HG03060 (cell line): ENCODE measurements around the gene PIGO.

Experiments
- ATAC-seq: cut with Tn5 transposase; IDR thresholded peaks from one replicate; pipeline ENCODE4 v1.9.1; 2021; ENCODE audit warnings: low read depth, moderate number of reproducible peaks; ENCODE audit not compliant: unreplicated experiment

Gene PIGO

DNA sequence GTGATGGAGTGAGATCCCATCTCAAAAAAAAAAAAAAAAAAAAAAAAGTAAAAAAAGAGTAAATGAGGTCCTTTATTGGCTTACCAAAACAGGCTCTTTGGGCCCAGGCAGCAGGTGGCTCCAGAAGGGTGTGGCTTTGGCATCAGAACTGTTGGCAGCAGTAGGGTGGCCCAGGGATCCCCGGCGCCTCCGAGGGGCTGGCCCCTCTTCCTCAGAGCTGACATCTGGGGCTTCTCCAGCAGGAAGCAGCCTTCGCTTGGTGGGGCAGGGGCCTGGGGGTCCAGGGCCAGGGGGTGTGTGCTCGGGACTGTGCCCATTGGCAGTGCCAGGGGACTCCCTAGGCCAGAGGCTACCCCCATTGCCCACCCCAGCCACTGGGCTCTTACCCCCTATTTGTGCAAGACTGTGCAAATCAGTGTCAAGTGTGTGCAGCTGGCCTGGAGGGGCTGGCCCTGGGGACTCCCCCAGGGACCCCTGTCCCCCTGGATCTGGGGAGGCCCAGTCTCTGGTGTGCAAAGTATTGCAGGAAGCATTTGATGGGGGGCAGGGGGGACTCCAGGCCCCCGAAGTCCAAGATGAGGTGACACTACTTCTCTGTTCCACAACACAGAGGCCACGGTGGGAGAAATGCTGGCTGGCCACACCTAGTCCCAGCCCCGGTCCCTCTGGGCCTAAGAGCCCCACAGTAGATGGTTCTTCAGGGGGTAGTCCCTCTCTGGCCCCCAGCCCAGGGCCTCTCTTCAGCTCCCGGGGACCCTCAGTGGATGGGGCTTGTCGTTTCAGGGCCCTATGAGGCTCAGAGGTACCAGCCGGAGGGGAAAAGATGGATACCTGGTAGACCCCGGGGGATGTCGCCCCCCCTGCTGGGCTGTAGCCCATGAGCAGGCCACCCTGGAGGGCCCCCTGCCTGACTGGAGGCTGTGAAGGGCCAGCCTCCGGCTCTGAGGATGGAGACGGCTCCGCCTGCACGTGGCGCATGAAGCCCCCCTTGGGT is 11.2 kb upstream of the PIGO start:
- ATAC-seq, result no peak

DNA sequence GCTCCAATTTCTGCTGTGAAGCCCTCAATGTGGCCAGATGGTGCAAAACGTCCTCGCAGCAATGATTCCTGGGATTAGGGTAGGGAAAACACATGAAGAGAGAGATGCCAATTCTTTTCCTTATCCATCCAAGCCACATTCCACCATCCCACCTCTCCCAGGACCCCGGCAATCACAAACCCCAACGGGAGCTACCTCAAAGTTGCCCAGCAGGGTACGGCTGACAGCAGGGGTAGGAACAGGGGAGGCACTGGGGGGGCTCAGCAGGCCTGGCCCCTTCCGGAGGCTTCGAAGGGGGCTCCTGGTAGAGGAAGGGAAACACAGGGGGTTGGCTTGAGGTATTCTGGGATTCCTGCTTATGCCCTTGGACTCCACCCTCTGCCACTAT is 9.9 kb upstream of the PIGO start:
- ATAC-seq, result no peak

DNA sequence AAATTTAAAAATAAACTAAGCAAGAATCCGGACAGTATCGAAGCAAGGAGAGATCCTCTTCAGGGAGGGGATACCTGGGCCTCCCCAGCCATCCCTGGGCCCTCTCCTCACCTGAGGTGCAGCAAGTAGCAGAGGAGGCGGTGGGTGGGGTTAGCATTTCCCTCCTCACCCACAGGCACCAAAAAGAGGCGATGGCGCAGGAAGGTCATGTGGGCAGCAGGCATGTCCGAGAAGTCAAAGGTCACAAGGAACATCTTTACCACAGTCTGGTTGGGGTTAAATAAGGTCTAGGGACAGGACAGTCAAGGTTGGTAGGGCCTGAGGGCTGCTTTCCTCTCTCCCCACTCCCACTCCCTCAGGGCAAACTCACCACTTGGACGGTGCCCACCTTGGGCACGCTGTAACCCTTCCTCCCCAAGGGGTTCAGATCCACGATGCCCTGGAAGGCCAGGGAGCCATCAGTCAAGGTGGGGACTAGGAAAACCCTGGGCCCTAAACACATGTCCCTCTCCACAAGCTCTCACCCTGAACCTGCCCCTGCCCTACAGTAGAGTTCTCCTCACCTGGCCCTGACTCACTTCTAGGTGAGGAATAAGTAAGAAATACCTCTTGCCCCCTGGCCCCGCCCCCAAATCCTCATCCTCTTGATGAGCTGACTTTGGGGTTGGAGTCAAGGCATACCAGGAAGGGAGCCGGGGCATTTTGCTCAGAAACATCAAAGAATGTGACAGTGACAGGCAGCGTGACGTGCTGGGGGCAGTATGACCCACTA is 9.4 kb upstream of the PIGO start:
- ATAC-seq, result no peak

DNA sequence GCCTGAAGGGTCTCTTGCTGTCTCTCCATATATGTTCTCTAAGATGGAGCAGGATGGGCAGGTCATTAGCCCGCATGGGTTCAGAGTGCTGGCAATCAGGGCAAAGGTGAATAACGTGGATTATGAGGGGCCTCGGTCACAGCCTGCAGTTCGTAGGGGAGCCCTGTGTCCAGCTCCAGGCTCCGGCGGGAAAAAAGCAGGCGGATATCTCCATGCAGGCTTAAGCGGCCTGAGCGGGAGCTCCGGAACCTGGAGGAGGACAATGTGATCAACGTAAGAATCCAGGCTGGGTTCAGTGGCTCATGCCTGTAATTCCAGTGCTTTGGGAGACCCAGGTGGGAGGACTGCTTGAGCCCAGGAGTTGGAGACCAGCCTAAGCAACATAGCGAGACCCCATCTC is 8.7 kb upstream of the PIGO start:
- no peak for ATAC-seq

DNA sequence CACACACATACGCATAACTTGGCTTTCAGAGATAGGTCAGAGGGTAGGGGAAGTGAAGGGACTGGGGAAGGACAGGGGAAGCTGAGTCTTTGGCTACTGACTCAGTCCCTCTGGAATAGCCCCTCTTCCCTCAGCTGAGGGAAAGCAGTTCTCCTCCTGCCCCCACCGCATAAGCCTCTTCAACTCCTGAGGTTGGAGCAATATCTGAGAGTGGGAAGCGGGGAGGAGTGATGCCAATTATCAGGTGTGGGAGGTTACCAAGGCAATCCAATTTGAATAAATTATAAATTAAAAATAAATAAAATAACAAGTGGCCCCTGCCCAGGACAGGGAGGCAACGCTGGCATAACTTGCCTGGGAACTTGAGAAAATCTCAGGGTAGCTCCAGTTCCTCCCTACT is 8.2 kb upstream of the PIGO start:
- ATAC-seq, result no peak

DNA sequence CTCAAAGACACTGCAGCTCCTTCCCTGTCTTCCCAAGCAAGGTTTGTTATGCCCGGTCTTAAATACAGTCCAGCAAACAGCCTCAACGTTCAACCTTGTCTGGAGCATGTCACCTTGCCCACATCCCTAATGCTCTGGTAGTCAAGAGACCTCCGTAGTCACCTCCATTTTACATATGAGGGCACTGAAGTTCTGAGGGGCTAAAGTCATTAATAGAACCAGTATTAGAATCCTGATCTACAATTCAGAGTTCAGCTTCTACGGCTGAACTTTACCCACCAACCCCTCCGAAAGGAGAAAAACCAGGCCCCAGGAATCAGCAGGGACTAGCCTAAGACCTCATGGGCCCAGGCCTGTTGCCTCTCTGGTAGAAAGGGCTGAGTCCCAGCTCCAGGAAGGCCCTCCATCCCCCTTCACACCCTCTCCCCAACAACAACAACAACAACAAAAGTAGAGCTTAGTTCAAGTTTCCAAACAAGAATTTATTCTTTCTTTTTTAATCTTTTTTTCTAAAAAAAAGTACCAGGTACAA is 7.3 kb upstream of the PIGO start:
- no peak for ATAC-seq

DNA sequence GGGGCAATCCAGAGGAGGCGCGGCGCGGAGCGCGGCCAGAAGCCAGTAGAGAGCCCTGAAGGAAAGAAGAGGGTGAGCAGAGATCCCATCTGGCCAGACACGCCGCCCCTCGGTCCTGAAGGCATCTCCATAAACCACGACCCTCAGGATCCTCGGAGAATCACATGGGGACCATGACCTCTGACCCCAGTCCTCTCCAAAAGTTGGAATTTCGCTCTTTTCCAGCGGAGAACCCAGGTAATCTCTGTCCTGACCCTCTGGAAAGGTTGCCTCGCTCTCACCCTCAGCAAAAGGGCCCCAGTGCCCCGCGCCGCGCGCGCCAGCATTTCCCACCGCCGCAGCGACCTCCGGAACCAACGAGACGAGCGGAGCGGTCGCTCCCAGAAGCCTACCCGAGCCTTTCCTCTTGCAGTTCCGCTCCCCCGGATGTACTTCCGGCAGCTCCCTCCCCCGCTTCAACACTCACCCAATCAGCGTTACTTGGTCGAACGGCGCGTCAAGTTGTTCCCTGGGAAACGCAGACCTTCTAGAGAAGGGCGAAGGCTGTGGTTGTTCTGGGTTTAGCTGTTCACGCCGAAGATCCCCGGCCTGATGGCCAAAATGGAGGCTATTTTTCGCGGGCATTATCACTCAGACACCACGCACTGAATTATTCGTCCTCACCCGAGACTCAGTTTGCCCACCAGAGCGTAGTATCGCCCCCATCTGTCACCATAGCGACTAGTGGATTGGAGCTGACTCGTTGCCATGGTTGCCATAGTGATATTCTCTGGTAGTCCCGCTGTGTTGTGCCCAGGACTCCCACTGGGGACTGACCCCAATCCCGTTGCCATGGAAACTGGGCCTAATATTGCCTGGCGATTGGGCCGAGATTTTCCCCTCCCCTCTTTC is 6.6 kb upstream of the PIGO start, which contains the start of gene STOML2:
STOML2 (minus strand) TSS at position 363 of the 891 bp plus-strand sequence; CDS start at position 326, 37 bp downstream.
- ATAC-seq, result peak; percentile 81

DNA sequence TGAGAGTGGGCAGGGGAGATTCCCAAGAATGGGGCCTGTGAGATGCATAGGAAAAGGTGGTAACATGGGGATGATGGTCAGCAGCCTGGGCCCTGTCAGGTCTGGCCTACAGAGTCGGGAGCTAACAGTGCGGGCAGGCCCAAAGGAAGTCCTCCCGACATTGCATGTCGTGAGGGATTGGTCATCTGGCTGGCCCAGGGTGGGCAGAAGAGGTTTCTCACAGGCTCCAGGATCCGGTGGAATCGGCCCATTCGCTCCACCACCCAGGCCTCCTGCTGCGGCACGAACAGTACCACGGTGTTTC is 6.0 kb upstream of the PIGO start:
- ATAC-seq, result no peak

DNA sequence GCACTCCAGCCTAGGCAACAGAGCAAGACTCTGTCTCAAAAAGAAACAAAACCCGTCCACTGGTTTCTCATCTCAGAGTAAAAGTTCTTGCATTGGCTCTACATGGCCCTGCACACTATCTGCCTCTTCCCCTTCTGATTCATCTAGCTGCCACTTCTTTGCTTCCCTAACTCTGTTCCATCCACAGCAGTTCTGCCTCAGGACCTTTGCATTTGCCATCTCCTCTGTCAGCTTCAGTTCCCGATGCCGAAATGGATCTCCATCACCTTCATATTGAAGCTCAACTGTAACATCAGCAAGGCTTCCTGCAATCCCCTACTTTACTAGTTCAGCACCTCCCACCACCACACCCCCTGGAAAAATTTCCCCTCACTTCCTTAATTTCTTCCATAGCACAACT is 1.2 kb upstream of the PIGO start:
- no peak for ATAC-seq

DNA sequence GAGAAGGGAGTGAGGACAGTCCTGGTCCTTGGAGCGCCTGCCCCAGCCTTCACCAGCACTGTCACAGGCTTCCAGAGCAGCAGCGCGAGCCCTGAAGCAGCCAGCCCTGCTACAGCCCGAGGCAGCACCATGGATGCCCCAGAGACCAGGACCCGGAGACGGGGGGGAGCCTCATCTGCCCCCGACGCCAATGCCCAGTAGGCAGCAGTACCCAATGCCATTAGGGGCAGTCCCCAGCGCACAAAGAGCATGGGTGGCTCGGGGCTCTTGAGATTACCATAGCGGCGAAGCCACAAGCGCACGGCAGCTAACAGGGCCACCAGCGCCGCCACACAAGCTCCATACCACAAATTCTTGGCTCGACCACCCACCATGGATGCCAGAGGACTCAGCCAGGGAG is 4.9 kb downstream of the PIGO start:
- no peak for ATAC-seq

DNA sequence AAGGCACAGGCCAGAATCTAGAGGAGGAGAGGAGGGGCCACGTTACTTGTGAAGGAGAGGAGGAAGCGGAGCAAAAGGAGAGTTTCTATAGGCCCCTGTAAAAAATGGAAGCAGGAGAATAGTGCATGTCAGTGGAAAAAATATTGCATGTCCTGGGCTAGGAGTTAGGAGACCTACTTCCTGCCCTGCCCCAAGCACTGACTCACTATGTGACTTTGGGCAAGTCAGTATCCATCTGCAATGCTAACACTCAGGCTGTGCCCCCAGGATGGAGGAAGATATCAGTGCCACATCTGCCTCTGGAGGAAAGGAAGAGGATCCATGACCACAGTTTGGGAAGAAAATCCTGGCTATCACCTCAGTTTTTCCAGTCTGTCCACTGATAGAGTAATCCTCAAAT is 7.0 kb downstream of the PIGO start:
- no peak for ATAC-seq

DNA sequence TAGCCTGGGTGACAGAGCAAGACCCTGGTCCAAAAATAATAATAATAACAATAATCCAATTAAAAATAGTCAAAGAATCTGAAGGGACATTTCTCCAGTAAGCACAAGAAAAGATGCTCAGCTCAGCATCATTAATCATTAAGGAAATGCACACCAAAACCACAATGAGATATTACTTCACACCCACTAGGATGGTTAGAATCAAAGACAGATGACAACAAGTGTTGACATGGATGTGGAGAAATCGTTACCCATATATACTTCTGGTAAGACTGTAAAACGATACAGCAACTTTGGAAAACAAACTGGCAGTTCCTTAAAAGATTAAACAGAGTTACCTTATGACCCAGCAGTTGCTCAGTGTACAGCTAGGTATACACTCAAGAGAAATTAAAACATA is 11.3 kb downstream of the PIGO start:
- ATAC-seq, result no peak

DNA sequence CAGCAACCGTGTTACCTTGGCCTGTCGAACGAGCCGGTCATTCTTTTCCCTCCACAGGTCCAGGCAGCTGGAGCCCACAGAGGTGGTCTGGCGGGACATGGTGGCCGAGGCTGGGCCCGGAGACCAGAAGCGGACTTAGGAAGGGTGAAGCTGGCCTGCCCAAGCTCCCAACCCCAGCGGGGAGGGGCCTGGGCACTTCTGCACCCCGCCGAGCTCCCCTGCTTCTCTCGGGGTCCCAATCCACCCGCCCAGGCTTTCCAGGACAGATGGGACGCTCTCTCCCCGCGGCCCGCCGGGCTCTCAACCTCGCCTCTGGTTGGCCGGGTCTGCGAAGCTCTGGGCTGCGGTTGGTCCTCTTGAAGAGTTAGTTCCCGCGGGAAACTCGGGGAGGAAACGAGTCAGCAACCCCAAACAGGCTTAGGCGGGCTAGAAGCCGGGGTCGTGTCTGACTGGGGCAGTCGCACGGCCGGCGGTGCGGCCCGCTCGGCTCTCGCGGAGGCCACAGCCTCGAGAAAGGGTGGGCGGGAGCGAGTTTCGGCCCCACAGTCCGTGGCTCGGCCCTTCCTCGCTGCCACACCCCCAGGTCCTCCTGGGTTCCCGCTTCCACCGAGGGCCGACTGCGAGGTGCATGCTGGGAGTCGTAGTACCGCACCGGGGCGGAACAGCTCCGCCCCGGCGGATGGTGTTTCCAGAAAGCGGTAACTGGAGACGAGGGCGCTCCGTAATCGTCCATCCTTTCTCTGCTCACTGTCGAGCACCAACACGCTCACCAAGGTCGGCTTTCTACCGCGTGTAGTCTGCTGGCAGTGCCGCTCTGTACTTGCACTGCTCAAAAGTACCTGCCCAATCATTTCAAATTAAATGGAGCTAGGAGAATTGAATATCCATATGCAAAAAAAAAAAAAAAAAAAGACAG is 16.7 kb downstream of the PIGO start, which contains the start of gene FANCG:
FANCG (minus strand) TSS at position 517 of the 916 bp plus-strand sequence; CDS start at position 99, 418 bp downstream.
- peak; percentile 71 for ATAC-seq

DNA sequence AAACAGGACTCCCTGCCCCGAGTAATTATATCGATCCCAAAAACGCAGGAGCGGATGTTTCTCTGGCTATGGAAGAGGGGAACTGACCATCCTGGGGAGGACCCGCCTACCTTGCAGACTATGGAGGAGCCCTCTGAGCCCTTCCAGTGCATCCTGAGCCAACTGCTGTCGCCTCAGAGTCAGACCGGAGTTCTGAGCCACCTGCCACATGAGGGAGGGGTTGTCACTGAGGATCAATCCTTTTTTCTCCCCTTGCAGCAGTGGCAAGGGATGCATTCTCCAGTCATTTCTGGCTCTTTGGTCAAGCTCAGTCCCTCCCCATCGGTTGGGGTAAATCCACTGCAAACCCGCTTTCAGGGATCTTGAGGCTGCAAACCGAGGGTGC is 17.4 kb downstream of the PIGO start:
- no peak for ATAC-seq

DNA sequence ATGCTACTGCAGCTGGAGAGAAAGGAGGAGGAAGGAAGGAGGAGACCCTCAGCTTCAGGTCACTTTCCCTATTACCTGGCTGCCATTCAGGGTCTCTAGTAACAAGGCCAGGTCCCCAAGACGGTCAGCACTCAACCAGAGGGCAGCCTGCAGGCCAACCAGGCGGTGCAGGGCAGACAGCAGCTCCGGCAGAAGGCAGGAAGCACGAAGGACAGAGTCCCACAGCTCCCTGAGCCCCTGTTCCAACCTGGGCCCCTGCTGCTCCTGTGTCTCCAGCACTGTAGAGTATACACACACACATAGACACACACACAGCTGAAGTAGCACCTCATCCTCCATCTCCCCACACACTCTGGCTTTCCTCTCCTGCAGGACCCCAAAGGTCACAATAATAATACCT is 18.3 kb downstream of the PIGO start:
- ATAC-seq, result no peak

DNA sequence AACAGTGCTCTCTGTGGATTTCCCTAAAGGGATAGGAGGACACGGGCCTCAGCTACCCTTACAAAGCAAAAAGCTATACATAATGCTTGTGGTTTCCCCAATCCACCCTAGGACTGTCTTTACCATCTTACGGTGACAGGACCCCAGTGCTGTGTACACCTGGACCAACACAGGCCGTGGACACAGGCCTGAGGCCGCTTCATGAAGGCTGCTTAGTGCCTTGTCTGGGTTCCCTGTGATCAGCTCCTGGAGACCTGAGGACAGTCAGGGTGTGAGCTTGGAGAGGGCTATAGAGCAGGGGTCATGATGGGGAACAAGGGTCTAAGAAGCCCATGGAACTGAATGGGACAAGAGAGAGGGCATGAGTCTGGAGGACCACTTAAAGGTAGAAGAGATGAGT is 19.5 kb downstream of the PIGO start:
- no peak for ATAC-seq

DNA sequence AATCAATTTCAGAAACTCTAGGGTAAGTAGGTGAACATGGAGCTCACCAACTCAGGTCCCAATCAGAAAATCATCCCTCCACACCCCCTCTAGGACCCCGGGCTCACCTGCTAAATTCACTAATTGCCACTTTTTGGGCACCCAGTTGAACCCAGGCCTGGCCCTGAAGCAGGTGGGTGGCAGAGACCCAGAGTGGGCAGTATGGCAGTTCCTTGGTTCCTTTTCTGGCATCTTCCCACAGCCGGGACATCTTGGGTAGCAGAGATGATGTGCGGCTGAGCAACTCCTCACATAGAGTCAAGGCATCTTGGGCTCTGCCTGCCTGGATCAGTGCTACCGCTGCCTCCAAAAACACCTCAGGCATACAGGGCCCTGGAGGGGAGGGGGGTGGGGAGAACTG is 21.0 kb downstream of the PIGO start:
- ATAC-seq, result no peak

DNA sequence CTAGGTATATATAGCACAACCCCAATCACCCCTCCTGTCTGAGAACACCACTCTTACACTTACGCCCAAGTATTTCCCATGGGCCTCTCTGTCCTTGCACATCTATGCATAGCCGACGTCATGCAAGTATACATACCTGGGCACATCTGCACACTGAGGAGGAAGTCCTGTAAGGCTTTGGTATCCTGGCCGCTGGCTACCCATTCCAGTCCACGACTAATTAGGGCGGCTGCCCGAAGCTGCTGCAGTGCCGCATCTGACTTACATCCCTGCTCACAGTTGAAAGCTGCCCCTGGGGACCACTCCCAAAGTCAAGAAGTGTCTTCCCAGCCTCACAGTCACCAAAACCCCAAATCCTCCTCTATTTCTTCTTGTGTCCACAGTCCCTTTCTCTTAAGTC is 21.6 kb downstream of the PIGO start:
- no peak for ATAC-seq

DNA sequence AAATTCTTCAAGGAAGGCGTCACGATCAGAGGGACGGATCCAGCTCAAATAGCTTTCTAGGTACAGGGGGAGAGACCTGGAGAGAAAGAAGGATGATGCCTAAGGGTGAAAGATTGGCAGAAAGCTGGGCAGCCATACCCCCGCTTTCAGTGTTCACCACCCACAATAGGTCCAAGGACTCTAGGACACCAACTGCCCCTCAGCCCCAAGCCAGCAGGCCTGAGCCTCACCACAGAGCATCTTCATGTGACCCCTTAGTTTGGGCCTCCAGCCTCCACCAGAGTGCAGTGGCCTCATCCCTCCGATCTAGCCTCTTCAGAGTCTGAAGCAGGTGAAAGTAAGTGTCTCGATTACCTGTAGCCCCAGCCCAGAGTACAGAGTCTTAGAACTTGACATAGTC is 22.2 kb downstream of the PIGO start:
- no peak for ATAC-seq

DNA sequence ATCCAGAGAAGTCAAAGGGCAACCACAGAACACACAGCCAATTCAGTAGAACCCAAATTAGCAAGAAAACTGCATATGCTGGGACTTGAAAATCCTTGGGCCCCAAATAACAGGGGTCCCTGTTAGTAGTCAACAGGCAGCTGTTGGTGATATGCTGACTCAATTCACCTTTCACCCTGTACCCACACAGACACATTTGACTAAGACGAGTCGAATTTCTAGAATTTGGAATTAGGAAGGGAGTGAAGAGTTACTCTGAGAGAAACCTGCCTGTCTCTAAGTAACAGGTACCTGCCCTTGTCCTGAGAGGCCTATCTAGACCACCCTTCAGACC is 23.1 kb downstream of the PIGO start:
- ATAC-seq, result no peak
